HG02588 (cell line): ENCODE measurements around the gene FBXL7.

Experiments used
- ATAC-seq: cut with Tn5 transposase; IDR thresholded peaks from one replicate; pipeline ENCODE4 v1.9.1; 2021; ENCODE audit warnings: mild to moderate bottlenecking, moderate library complexity; ENCODE audit not compliant: unreplicated experiment

FBXL7 gene

DNA sequence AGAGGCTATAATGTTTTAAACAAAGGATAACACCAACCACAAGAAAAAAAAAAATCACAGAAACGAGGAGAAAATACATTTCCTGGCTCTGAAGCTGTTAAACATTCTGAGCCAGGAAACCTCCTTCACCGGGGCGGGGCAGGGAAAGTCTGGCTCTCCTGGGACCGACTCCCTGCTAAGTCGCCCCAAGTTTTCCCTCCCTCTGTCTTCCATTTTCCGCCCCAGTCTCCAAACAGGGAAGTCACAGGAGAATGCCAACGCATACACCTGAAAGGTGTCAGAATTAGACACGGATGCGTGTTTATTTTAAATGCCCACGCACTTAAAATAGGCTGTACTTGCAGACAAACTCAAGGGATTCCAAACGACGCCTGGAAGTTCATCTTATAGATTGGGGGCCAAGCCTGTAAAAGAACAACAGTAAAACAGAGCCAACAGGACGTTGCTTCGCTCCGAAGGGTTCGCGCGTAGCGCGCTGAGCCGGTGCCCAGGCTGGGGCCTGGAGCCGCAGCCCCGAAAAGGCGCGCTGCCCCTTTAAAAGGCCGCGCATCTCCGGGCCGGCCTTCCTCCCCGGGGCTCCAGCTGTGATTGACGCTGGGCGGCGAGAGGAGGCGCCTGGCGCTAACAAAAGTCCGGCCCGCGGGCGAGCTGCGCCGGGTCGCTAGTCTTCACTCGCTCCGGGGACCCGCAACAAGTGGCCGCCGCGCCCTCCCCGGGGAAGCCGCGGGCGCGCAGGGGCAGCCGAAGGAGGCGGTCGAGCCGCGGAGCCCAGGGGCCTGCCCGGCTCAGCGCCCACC, at the start of gene FBXL7:
FBXL7 (plus strand) TSS at position 653 of the 797 bp plus-strand sequence.
- ATAC-seq: peak; percentile 52

DNA sequence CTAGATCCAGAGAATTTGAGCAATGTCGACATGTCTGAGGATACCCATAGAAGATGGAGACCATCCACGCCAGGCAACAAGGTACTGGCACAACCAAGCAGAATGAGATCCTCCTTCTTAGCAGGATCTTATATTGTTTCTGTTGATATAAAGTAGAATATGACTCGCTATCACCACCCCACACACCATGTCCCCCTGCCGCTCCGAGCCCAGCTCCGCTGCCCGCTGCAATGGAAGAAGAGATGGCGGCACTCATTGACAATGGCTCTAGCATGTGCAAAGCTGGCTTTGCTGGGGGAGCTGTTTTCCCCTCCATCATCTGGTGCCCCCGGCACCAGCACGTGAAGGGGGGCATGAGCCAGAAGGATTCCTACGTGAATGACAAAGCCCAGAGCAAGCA, 49.5 kb upstream of the FBXL7 start:
- no peak for ATAC-seq

DNA sequence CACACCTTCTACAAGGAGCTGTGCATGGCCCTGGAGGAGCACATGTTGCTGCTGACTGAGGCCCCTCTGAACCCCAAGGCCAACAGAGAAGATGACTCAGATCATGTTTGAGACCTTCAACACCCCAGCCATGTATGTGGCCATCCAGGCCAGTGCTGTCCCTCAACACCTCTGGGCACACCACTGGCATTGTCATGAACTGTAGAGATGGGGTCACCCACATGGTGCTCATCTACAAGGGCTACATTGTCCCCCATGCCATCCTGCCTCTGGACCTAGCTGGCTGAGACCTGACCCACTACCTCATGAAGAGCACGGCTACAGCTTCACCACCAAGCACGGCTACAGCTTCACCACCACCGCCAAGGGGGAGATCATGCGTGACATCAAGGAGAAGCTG, 49.0 kb upstream of the FBXL7 start:
- ATAC-seq: no peak

DNA sequence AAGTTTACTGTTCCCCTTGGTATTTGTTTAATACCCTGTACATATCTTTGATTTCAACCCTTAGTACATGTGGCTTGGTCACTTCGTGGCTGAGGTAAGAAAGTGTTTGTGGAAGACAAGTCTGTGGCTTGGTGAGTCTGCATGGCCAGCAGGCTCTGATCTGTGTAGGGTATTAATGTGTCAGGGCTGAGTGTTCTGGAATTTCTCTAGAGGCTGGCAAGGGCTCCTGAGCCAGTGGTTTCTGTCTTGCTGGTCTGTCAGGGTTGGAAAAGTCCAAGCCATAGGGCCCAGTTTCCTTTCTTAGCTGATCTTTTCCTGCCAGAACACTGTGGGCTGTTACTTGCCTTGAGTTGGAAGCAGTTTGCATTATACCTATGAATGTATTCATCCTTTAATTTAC, 48.0 kb upstream of the FBXL7 start:
- ATAC-seq: no peak

DNA sequence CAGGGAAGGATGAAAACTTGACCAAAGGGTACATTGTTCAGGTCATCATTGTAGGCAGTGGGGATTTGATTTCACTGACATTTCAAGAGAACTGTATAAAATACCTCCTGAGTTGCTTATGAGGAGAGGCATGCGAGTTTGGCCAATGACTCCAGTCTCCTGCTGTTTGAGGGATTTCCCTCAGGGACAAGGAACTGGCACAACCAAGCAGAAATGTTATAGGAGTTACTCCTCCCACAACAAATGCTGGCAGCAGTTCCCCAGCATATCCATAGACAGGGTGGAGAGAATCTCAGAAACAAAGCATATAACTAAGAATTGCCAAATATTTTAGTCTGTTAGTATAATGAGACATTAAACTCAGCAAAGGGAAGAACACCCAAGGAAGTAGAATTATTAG, 47.2 kb upstream of the FBXL7 start:
- ATAC-seq: no peak

DNA sequence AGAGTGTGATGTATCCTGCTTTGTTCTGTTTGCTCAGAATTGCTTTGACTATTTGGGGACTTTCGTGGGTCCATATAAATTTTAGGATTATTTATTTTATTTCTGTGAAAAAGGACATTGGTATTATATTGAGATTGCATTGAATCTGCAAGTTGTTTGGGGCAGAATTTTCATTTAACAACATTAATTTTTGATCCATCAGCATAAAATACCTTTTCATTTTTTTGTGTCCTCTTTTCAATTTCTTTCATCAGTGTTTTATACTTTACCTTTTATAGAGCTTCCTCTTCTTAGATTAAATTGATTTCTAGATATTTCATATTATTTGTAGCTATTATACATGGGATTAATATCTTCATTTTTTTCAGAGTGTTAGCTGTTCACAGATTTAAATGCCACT, 40.8 kb upstream of the FBXL7 start:
- ATAC-seq: no peak

DNA sequence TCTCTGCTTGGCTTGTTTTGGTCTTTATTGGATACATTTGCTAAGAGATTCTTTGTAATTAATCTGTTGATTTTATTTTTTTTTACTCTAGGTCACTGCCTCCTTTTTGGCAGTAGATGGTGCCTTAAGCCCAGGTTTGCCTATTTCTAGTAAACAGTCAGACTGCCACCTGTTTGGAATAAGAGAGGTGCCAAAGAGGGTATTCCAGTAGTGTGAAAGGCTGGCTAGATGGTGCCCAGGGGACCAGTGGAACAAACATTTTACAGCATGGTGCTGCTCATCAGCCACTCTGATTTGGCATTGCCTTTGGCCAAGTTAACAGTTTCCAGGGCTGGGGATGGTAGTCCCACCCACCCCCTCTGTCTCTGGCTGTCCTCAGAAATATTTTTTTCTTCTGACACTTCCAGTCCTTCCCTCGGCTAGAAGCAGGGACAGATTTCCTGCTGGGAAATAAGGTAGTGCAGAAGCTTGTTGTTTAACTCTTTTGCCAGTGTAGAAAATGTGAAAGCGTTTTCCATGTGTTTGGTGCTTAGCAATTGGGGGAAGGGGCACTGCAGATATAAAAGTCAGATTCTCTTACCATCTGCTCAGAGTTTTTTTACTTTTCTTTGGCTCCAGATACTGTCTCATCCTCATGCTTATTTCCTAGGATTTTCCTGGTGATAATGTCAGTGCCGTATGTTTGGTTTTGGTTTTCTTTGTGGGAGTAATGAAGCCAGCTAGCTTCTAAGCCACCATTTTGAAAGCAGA, 36.6 kb upstream of the FBXL7 start:
- no peak for ATAC-seq

DNA sequence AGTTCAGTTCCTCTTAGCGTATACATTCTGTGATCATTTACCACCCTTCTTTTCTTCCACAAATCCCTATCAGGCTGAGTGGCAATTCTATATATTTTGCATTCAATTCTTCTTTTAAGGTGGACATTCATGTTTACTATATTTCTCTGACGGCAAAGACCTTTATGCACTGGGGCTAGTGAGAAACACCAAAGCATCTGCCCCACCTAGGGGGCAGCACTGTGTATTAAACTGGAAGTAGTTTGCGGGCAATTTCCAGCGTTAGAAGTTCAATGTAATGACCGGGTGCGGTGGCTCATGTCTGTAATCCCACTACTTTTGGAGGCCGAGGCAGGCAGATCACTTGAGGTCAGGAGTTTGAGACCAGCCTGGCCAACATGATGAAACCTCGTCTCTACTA, 27.9 kb upstream of the FBXL7 start:
- ATAC-seq: no peak

DNA sequence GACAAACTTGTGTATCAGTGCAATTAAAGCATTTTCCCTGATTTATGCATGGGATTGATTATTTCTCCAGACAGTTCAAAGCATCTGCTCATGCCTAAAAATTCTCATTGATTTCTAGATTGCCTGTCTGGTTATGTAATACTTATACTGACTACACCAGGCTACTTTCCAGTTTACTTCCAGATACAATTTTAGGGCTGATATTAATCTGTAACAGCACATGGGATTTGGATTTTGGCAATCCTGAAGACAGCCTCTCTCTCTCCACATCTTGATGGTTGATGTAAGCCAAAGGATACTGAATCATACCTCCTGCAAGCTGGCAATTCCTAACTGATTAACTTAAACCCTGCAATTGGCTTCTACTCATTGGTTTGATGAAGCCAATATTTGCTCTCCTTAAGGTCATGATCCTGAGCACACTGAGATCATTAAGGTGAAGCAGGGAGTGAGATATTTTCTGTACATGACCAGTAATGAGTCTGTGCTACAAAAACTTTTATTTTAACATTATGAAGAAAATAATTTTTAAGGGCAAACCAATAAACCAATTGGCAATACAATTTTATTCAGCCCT, 25.7 kb upstream of the FBXL7 start:
- ATAC-seq: no peak

DNA sequence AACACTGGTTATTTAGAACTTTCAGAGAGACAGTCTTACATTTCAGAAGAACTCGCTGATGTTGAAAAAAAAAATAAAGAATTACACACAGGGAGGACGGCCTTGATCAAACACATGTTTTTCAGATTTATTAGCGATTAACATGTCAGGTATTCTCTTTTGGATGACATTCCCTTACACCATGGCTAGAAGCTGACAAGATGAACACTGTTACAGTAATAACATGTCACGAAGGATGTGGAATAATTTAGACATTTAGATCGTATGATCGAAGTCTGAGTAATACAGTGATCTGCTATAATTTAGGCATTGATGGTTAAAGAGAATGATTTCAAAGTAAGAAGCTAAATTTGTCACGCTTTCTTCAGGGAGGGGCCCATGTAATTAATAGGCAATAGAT, 24.6 kb upstream of the FBXL7 start:
- no peak for ATAC-seq

DNA sequence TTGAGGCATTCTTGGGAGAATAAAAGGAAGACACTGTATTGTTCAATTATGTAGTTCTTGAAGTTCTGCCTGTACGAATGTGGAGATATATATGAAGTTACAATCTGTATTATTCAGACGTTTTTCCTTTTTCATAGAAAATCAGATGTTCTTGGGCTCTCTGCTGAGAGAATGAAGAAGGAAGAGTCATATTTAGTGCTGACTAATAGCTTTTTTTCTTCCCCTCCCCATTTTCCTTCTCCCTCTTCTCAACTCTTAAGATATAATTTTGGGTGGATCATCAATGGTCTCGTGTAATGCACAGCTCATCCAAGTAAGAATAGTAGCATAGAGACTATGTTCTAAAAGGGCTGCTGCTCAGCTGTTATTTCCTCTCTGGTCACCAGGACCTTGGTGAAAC, 23.0 kb upstream of the FBXL7 start:
- ATAC-seq: no peak

DNA sequence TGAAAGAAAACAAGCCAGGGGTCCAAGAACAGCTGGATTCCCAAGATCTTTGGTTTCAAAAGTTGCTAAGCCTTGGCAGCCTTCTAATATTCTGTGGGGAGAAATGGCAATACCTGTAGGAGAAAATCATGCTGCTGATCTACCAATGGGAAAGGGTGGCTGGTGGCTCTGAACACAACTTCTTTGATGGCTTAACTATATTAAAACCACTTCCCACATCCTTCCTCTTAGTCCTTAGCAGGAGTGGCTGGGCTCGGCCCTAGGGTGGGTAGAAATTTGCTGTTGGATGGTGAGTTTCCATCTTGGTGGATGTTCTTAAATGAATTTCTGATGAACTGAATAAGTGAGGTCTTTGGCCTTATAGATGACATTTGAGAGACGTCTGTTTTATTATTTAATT, 19.5 kb upstream of the FBXL7 start:
- no peak for ATAC-seq

DNA sequence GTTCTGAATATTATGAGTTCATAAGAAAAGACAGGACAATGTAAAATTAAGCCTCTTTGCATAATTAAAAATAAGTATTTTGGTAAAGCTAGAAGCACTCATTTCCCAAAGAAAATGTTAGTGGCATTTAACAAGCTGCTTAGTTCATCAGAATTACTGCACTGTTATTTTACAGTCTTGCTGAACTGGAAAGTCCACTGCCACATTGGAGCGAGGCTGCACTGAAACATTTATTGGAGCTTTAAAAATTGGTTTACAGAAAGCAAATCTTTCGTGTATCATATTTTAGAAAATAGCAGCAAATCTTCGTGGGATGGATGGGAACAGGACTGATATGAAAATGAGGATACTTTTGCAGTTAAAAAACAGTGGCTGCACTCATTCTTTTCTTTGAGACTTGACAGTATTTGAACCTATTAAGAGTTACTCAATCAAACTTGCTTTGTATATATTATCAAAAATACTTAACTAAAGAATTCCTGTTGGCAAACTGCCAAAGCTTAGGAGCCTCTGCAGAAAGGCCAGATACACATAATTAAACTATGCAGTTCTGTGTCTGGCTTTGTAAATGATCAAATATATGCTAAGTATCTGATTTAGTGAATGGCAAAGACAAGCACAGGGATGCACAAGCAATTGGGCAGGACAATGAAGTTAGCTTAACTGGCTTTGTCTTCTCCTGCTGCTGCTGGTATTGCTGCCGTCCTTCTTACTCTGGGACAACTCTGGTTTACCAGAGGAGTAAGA, 16.5 kb upstream of the FBXL7 start:
- no peak for ATAC-seq

DNA sequence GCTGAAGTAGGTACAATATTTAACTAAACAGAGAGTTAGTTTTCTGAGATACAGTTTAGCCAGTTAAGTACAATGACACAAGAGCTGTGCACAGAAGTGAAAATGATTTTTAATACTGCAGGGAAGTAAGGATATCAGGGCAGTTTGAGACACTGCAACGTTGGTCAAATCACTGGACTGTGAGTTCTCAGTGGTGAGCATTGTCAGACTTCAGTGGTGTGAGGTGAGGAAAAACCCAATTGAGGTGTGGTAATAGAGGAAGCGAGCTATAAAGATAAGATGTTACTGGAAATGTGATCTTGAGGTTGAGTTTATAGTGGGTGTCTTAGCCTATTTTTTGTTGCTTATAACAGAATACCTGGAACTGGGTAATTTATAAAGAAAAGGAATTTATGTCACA, 12.8 kb upstream of the FBXL7 start:
- ATAC-seq: no peak

DNA sequence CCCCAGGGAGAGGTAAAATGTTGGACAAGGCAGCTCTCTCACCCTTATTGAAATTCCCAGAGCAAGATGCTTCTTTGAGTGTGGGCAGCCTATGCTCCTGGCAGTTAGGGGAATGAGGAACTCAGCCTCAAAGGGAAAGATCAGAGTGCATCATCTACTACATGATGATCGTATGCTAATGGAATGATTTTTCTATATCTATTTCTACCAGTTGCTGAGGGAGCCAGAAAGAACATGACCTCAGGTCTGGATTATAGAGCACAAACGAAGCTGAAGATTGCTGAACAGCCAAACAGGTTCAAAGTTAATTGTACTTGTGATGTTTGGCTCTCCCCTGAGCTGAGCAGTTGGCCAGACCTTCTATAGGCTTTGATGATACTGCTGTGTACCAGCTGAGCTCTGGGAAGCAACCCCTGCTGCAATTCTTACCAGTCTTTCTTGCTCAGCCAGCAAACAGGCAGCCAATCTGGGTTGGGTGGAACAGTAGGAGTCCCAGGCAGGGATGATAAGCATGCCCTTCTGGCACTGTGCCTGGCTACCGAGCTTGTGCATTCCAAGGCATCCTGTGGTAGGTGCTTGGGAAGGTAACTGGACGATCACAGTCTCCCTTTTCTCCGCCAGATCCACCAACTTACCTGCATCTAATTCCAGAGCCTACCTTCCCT, 10.3 kb upstream of the FBXL7 start:
- ATAC-seq: no peak

DNA sequence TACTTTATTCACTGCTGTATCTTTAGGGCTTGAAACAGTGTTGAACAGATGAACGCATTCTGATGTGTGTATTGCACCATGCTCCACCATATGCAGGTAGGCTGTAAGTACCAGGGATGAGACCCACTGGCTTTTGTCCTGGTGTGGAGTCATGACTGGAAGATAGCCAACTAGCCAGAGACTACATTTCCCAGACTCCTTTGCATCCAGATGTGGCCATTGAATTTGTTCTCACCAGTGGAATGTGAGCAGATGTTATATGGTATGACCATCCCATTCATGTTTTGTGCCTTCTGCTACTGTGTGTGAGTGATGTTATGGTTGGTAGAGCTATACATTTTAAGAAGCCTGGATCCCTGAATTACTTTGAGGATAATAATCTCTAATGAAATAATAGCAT, 7.4 kb upstream of the FBXL7 start:
- no peak for ATAC-seq

DNA sequence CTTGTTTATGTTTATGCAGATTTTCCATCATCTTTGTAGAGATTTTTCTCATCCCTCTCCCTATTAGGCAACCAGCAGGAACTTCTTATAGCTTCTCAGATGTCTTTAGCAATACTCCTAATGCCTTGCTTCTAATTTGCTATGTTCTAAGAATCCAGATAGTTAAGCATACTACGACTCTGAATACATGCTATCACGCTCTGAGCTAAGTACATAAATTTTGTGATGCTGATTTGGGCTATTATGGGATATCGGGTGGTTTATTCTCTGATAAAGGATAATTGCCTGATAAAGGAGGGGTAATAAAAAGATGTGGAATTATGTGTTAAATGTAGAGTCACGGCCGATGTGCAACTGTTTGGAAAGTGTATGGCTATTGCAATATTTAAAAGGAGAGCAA, 6.5 kb upstream of the FBXL7 start:
- no peak for ATAC-seq

DNA sequence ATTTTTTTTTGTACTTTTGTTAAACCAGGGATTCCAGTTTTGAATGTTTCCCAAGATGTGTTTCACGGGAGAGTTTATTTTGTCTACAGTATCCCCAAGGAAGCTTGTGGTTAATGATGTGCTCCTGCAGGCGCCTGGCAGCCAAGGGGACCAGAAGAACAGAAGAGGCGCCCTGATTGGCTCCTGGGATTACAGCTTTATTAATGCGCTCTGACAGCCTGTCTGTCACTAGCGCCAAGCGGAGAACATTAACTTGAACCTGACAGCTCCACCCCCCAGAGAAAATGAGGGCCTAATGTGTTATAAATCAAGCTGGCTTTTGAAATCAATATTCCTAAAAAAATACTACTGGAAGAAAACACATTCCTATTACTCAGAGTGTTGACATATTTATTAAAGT, 5.0 kb upstream of the FBXL7 start:
- ATAC-seq: no peak

DNA sequence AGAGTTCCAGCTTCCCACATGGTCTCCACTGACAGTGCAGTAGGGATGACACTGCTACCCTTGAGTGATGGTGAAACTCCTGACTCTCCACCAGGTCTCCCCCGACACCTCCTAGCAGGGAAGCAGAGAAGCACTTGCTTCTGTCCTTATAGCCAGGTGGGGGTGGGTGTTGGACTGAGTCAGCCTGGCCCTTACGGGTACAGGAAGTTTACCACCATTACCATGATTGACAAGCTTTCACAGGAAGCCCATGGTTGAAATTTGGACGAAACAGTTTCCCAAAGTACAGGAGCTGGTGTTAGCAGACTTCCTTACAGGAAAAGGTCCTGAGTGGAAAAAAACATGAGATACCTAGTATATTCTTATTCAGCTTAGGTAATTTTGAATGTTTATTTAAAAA, 3.1 kb upstream of the FBXL7 start:
- no peak for ATAC-seq

DNA sequence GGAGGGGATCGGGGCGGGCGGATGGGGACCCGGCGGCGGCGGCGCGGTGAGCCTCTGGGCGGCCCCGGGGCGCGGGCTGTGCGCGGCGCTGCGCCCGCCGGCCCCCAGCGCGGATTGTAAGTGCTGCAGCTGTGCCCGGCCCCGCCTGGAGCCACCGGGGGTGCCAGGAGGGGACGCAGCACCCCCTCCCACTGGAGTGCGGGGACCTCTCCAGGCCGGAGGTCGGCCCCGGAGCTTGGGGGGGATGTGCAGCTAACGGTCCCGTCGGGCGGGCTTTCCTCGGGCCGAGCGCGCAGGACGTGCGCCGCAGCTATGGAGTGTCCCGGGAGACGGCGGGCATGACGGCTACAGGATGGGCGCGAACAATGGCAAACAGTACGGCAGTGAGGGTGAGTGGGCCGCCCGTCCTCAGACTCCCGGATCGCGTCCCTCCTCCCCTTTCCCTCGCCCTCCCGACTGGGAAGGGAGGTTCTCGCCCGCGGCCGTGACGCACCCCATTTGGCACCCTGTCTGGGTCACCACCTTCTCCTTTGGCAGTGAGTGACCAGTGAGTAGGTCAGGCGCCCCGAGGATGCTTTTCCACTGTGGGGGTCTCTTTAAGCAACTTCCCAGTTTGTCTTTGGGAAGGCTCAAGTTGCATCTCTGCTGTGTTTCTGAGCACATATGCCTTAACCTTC, 483 bp downstream of the FBXL7 start:
- ATAC-seq: peak; percentile 32
